Measurements from ENCODE around the gene HECW1.

HECW1 gene

DNA sequence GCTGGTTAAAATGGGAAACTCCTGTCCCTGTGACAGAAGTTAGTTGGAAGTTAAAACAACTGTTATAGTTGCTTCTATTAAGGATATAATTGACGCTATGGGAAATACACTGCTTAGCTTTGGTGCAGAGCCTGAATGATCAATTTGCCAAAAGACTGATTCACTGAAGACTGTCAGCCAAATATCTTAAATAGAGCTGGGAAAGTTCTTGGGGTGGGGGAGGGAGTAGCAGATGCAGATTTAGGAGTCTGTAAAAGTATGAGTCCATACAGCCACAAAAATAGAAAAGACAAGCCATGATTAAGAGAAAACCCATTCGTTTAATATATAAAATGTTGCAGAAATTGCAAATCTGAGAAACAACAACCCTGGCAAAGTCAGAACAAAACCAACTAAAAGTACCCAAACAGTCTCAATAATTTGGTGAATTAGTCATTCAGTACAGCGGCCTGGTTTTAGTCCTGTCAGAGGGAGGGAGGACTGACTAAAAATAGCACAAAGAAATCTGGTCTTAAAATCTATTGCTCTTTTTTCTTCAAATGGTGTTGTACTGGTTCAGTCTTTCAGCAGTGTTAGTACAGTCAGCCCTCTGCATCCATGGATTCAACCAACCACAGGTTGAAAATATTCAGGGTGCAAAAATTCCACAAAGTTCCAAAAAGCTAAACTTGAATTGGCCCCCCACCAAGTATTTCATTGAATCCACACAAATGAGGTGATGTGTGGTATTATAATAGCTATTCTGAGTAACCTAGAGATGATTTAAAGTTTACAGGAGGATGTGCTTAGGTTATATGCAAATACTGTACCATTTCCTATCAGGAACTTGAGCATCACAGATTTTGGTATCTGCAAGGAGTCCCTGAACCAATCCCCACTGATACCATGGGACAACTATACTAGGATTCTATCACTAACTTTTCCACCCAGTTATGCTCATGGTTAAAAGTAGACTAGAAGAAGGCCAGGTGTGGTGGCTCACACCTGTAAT is 500.4 kb downstream of the HECW1 start:
- DNase-seq (ENCODE audit: low spot score), result no peak
